ENCODE measurements around the gene ANKFN1. TPM values are rescaled to one million over a fixed set of nuclear protein-coding genes. Genes with fewer than 3 reads are reported as not detected.
"Not testable (repeated sequence)": the region's sequence is repeated elsewhere in the genome, so short reads cannot be mapped to it uniquely, and the experiment has no call there.

Gene ANKFN1
- total RNA-seq, 4 donors from 2014 or later, result 0.13 to 1.4 (median 0.75) TPM

GRCh38 chr17:56393156-56393555 lies 239.9 kb downstream of the ANKFN1 start:
- no peak for ATAC-seq
- Histone ChIP-seq H3K27me3 (no peaks in the 10 kb centered on the region), H3K4me1 (no peaks in the 10 kb centered on the region), H3K27ac (no peak overlapping the region), H3K36me3 (no peaks in the 10 kb centered on the region), H3K9me3 (peaks cover 0 to 18% (median 0%) of the 10 kb centered on the region in 3 donors), H3K4me3 (no peak overlapping the region)
- TF ChIP-seq EP300 (IDR thresholded peaks at IDR 0.05) (no peak), CTCF (IDR thresholded peaks at IDR 0.05) (no peak), POLR2A (IDR thresholded peaks at IDR 0.05) (no peak)

GRCh38 chr17:56395787-56396186 lies 242.5 kb downstream of the ANKFN1 start:
- no peaks in the 10 kb centered on the region for H3K4me1 ChIP-seq
- no peaks in the 10 kb centered on the region for H3K36me3 ChIP-seq
- no peak for ATAC-seq
- H3K27me3 ChIP-seq, result no peaks in the 10 kb centered on the region
- H3K27ac ChIP-seq, result no peak overlapping the region
- no peak for TF ChIP-seq CTCF (IDR thresholded peaks at IDR 0.05)
- no peak overlapping the region for H3K4me3 ChIP-seq
- 83 to 93% methylated on average over 3 to 5 of the region's 5 CpGs for WGBS, 2 donors (ENCODE audit: low coverage in 1 of 2)
- H3K9me3 ChIP-seq, result no peaks in the 10 kb centered on the region

GRCh38 chr17:56407086-56407485 lies 253.8 kb downstream of the ANKFN1 start:
- no peak overlapping the region for H3K27ac ChIP-seq
- no peaks in the 10 kb centered on the region for H3K27me3 ChIP-seq
- no peak overlapping the region for H3K4me3 ChIP-seq
- ATAC-seq, result no peak
- H3K4me1 ChIP-seq, result no peaks in the 10 kb centered on the region
- whole genome bisulfite sequencing, 2 donors (ENCODE audit: low coverage in 1 of 2), result 47 to 67% methylated on average over 1 of the region's 1 CpG
- peaks cover 0 to 3% (median 0%) of the 10 kb centered on the region in 3 donors for H3K9me3 ChIP-seq
- H3K36me3 ChIP-seq, result no peaks in the 10 kb centered on the region
- no peak for TF ChIP-seq CTCF (IDR thresholded peaks at IDR 0.05)
- no peak for TF ChIP-seq POLR2A (IDR thresholded peaks at IDR 0.05)
- no peak for TF ChIP-seq POLR2AphosphoS5 (IDR thresholded peaks at IDR 0.05)
- TF ChIP-seq EP300 (IDR thresholded peaks at IDR 0.05), result no peak

GRCh38 chr17:56412356-56412755 lies 259.1 kb downstream of the ANKFN1 start:
- not testable (repeated sequence) for H3K4me3 ChIP-seq, H3K4me1 ChIP-seq, H3K27ac ChIP-seq, H3K27me3 ChIP-seq, ATAC-seq, H3K36me3 ChIP-seq
- peaks cover 0 to 26% (median 0%) of the 10 kb centered on the region in 3 donors for H3K9me3 ChIP-seq
- 67 to 85% methylated on average over 1 to 2 of the region's 2 CpGs for WGBS, 2 donors (ENCODE audit: low coverage in 1 of 2)

- no peak for ATAC-seq
- no peak overlapping the region for H3K4me3 ChIP-seq
- no peaks in the 10 kb centered on the region for H3K27me3 ChIP-seq
- H3K4me1 ChIP-seq, result no peaks in the 10 kb centered on the region
- no peak overlapping the region for H3K27ac ChIP-seq
- WGBS, 2 donors (ENCODE audit: low coverage in 1 of 2), result 83 to 84% methylated on average over 5 of the region's 5 CpGs
- peaks cover 0 to 23% (median 0%) of the 10 kb centered on the region in 3 donors for H3K9me3 ChIP-seq
- H3K36me3 ChIP-seq, result no peaks in the 10 kb centered on the region
- no peak for TF ChIP-seq POLR2AphosphoS5 (IDR thresholded peaks at IDR 0.05)
- no peak for TF ChIP-seq POLR2A (IDR thresholded peaks at IDR 0.05)
- no peak for TF ChIP-seq EP300 (IDR thresholded peaks at IDR 0.05)
- no peak for TF ChIP-seq CTCF (IDR thresholded peaks at IDR 0.05)
These were observed 263.5 kb downstream of the ANKFN1 start for GRCh38 chr17:56416682-56417351.
